Frontal cortex (tissue), 4 donors: Measurements from ENCODE around the gene ANKRD29. TPM values are rescaled to one million over a fixed set of nuclear protein-coding genes. Genes with fewer than 3 reads are reported as not detected.
"Not testable (repeated sequence)": the region's sequence is repeated elsewhere in the genome, so short reads cannot be mapped to it uniquely, and the experiment has no call there.

Experiments used
- DNase-seq, 2 donors: peaks; one replicate each; pipeline ENCODE4 v3.0.0; 2012; ENCODE audit warnings: low spot score in 2 of 2
- FAIRE-seq: peaks from 2 replicates; lab custom pipeline; 2012; peaks lifted over from hg19 to GRCh38; lab: Jason Lieb, UNC
- total RNA-seq: library from RNA; depleted of rRNA; stranded (reverse); fragments of >200 nt; gene quantifications from one replicate; pipeline ENCODE4 v1.2.3, GENCODE V29; 2014
- donor health status: control.
- donor health status: control.
- donor health status: control.

Gene ANKRD29
- total RNA-seq, 1 donor from 2014 or later: 2.4 TPM

GRCh38 chr18:23586249-23587196, 76.2 kb downstream of the ANKRD29 start, which contains the start of gene NPC1:
NPC1 (minus strand) TSS chr18:23586506; CDS start chr18:23586343, 163 bp downstream.
- FAIRE-seq (no peak), DNase-seq (peak; percentile 90 to 91)

- FAIRE-seq (no peak), DNase-seq (no peak)
These were observed 76.8 kb downstream of the ANKRD29 start for GRCh38 chr18:23585897-23586248.

- DNase-seq (no peak), FAIRE-seq (no peak)
These were observed 77.5 kb downstream of the ANKRD29 start for GRCh38 chr18:23585007-23585871.

- FAIRE-seq: no peak
- no peak for DNase-seq
These were observed 78.4 kb downstream of the ANKRD29 start for GRCh38 chr18:23584019-23584983.

GRCh38 chr18:23583071-23583865, 79.4 kb downstream of the ANKRD29 start:
- peak; percentile 28 to 70 for DNase-seq

GRCh38 chr18:23580677-23581367, 81.9 kb downstream of the ANKRD29 start:
- DNase-seq (no peak), FAIRE-seq (no peak)

More at GRCh38 chr18:23583071-23583865, 79.4 kb downstream of the ANKRD29 start:
- FAIRE-seq: no peak

GRCh38 chr18:23578891-23579653, 83.6 kb downstream of the ANKRD29 start:
- FAIRE-seq (no peak), DNase-seq (no peak)

GRCh38 chr18:23578067-23578701, 84.5 kb downstream of the ANKRD29 start:
- FAIRE-seq (no peak), DNase-seq (no peak)

- DNase-seq, FAIRE-seq: not testable (repeated sequence)
These were observed 85.2 kb downstream of the ANKRD29 start for GRCh38 chr18:23577521-23577920.

- FAIRE-seq (no peak), DNase-seq (no peak)
These were observed 87.4 kb downstream of the ANKRD29 start for GRCh38 chr18:23575309-23575651.

GRCh38 chr18:23574611-23575308, 88.0 kb downstream of the ANKRD29 start:
- DNase-seq (no peak), FAIRE-seq (no peak)

- DNase-seq (peak in 1 of 2 donors; percentile 28), FAIRE-seq (no peak)
These were observed 88.9 kb downstream of the ANKRD29 start for GRCh38 chr18:23573626-23574431.

GRCh38 chr18:23573020-23573419, 89.7 kb downstream of the ANKRD29 start:
- no peak for DNase-seq
- no peak for FAIRE-seq

GRCh38 chr18:23572570-23572969, 90.1 kb downstream of the ANKRD29 start:
- FAIRE-seq (no peak), DNase-seq (no peak)

GRCh38 chr18:23572012-23572411, 90.7 kb downstream of the ANKRD29 start:
- no peak for DNase-seq
- no peak for FAIRE-seq
